H9 (cell line): ENCODE measurements around the gene TTC7B. TPM values are rescaled to one million over a fixed set of nuclear protein-coding genes. Genes with fewer than 3 reads are reported as not detected.

ENCODE experiments used
- DNase-seq: peaks from one replicate; pipeline ENCODE4 v3.0.0-alpha.2; 2017
- H2AFZ ChIP-seq: one replicate; pipeline ENCODE4 v1.6.1; 2013; ENCODE audit warnings: mild to moderate bottlenecking, low read length, control low read depth, moderate library complexity
- H2AK5ac ChIP-seq: 2 replicates; pipeline ENCODE4 v1.6.1; 2013; ENCODE audit warnings: low read length, control low read depth, mixed read lengths; ENCODE audit not compliant: insufficient read length
- H2BK120ac ChIP-seq: one replicate; pipeline ENCODE4 v1.6.1; 2013; ENCODE audit warnings: low read depth, mild to moderate bottlenecking, low read length, control low read depth, inconsistent platforms; ENCODE audit not compliant: poor library complexity, severe bottlenecking
- H2BK12ac ChIP-seq: 2 replicates; pipeline ENCODE4 v1.6.1; 2013; ENCODE audit warnings: low read length, control low read depth, mixed read lengths, low read depth; ENCODE audit not compliant: insufficient read length
- H2BK15ac ChIP-seq: 2 replicates; pipeline ENCODE4 v1.6.1; 2013; ENCODE audit warnings: low read depth, low read length, control low read depth
- H2BK20ac ChIP-seq: one replicate; pipeline ENCODE4 v1.6.1; 2013; ENCODE audit warnings: low read depth, mild to moderate bottlenecking, low read length, control low read depth, inconsistent platforms; ENCODE audit not compliant: poor library complexity, severe bottlenecking
- H2BK5ac ChIP-seq: 2 replicates; pipeline ENCODE4 v1.6.1; 2013; ENCODE audit warnings: low read length, control low read depth, mixed read lengths; ENCODE audit not compliant: insufficient read length
- H3K14ac ChIP-seq: 2 replicates; pipeline ENCODE4 v1.6.1; 2013; ENCODE audit warnings: low read length, control low read depth; ENCODE audit not compliant: insufficient read depth
- H3K18ac ChIP-seq: 2 replicates; pipeline ENCODE4 v1.6.1; 2013; ENCODE audit warnings: low read depth, mild to moderate bottlenecking, mixed read lengths, low read length, control low read depth; ENCODE audit not compliant: insufficient read length
- H3K23ac ChIP-seq: 2 replicates; pipeline ENCODE4 v1.6.1; 2013; ENCODE audit warnings: low read length, control low read depth, mixed read lengths, low read depth; ENCODE audit not compliant: insufficient read length
- H3K23me2 ChIP-seq: 2 replicates; pipeline ENCODE4 v1.6.1; 2013; ENCODE audit warnings: low read depth, mild to moderate bottlenecking, mixed read lengths, low read length, control low read depth; ENCODE audit not compliant: insufficient read length, poor library complexity, severe bottlenecking
- H3K27ac ChIP-seq: 2 replicates; pipeline ENCODE4 v1.5.1; 2013; ENCODE audit warnings: low read length, control low read depth, mixed read lengths, low read depth; ENCODE audit not compliant: insufficient read length
- H3K27me3 ChIP-seq: 2 replicates; pipeline ENCODE4 v1.6.1; 2013; ENCODE audit warnings: low read length, control low read depth, inconsistent platforms; ENCODE audit not compliant: insufficient read depth
- H3K4ac ChIP-seq: 2 replicates; pipeline ENCODE4 v1.6.1; 2013; ENCODE audit warnings: low read depth, mild to moderate bottlenecking, control low read depth, inconsistent platforms, low read length, moderate library complexity
- H3K4me1 ChIP-seq: 2 replicates; pipeline ENCODE4 v1.6.1; 2013; ENCODE audit warnings: low read length, control low read depth, inconsistent platforms; ENCODE audit not compliant: insufficient read depth
- H3K4me2 ChIP-seq: 2 replicates; pipeline ENCODE4 v1.6.1; 2013; ENCODE audit warnings: low read length, control low read depth, mixed read lengths; ENCODE audit not compliant: insufficient read length, insufficient read depth
- H3K56ac ChIP-seq: 2 replicates; pipeline ENCODE4 v1.6.1; 2013; ENCODE audit warnings: low read depth, mild to moderate bottlenecking, mixed read lengths, low read length, control low read depth; ENCODE audit not compliant: insufficient read length
- H3K79me1 ChIP-seq: 2 replicates; pipeline ENCODE4 v1.6.1; 2013; ENCODE audit warnings: low read depth, mild to moderate bottlenecking, moderate library complexity, low read length, control low read depth, inconsistent platforms; ENCODE audit not compliant: insufficient read depth, poor library complexity, severe bottlenecking
- H3K79me2 ChIP-seq: 2 replicates; pipeline ENCODE4 v1.6.1; 2013; ENCODE audit warnings: low read length, control low read depth, inconsistent platforms; ENCODE audit not compliant: insufficient read depth
- H3K9ac ChIP-seq: 2 replicates; pipeline ENCODE4 v1.6.1; 2013; ENCODE audit warnings: low read length, control low read depth, mixed read lengths; ENCODE audit not compliant: insufficient read length; ENCODE audit errors: extremely low read depth
- H3K9me3 ChIP-seq: one replicate; pipeline ENCODE4 v1.6.1; 2013; ENCODE audit warnings: low read depth, low read length, inconsistent platforms; ENCODE audit not compliant: control insufficient read depth
- H3T11ph ChIP-seq: one replicate; pipeline ENCODE4 v1.6.1; 2013; ENCODE audit warnings: mild to moderate bottlenecking, low read length, control low read depth, inconsistent platforms
- H4K20me1 ChIP-seq: one replicate; pipeline ENCODE4 v1.6.1; 2013; ENCODE audit not compliant: control insufficient read depth, insufficient read length, insufficient read depth
- H4K5ac ChIP-seq: 2 replicates; pipeline ENCODE4 v1.6.1; 2013; ENCODE audit warnings: low read depth, mild to moderate bottlenecking, mixed read lengths, low read length, control low read depth; ENCODE audit not compliant: insufficient read length
- H4K8ac ChIP-seq: replicated peaks from 2 replicates; pipeline ENCODE4 v1.6.1; 2013; ENCODE audit warnings: low read length, control low read depth, mixed read lengths, low read depth; ENCODE audit not compliant: insufficient read length
- H4K91ac ChIP-seq: 2 replicates; pipeline ENCODE4 v1.6.1; 2013; ENCODE audit warnings: low read depth, mild to moderate bottlenecking, moderate library complexity, mixed read lengths, low read length, control low read depth; ENCODE audit not compliant: insufficient read length
- H3K27ac Mint-ChIP-seq, 3 experiments: 2 replicates in 2 of 3; 3 replicates in 1 of 3; pipeline ENCODE4 v1.8.0; 2020 to 2021; ENCODE audit warnings: mixed read lengths in 3 of 3, mild to moderate bottlenecking in 1 of 3, moderate library complexity in 1 of 3
- H3K27me3 Mint-ChIP-seq: 2 replicates; pipeline ENCODE4 v1.8.0; 2021; ENCODE audit warnings: low read depth, mild to moderate bottlenecking, moderate library complexity, mixed read lengths
- H3K36me3 Mint-ChIP-seq, 3 experiments: 2 replicates in 2 of 3; 3 replicates in 1 of 3; pipeline ENCODE4 v1.8.0; 2020 to 2021; ENCODE audit warnings: low read depth in 3 of 3, mixed read lengths in 3 of 3; ENCODE audit not compliant: insufficient read depth in 1 of 3
- H3K4me1 Mint-ChIP-seq, 2 experiments: 2 replicates each; pipeline ENCODE4 v1.8.0; 2020; ENCODE audit warnings: mixed read lengths in 2 of 2
- H3K4me3 Mint-ChIP-seq, 2 experiments: 2 replicates in 1 of 2; 3 replicates in 1 of 2; pipeline ENCODE4 v1.8.0; 2020 to 2021; ENCODE audit warnings: mild to moderate bottlenecking in 2 of 2, mixed read lengths in 2 of 2, moderate library complexity in 1 of 2
- H3K9me3 Mint-ChIP-seq, 2 experiments: 2 replicates in 1 of 2; 3 replicates in 1 of 2; pipeline ENCODE4 v1.8.0; 2020; ENCODE audit warnings: mild to moderate bottlenecking in 2 of 2, mixed read lengths in 2 of 2, moderate library complexity in 1 of 2
- WGBS: extraction: QIAGEN DNeasy Blood & Tissue Kit; methylation state at CpG from one replicate; pipeline ENCODE4 v1.1.7; 2013; ENCODE audit warnings: missing lambda C conversion rate, low lambda C conversion rate, mixed read lengths; ENCODE audit not compliant: insufficient read length; ENCODE audit errors: extremely low coverage; 5-methylcytosine and 5-hydroxymethylcytosine counted together
- total RNA-seq: library from RNA; stranded (reverse); gene quantifications from 2 replicates; pipeline ENCODE4 v1.2.1, GENCODE V29; 2021
- TF ChIP-seq, protein P1 (sequence below): fragments of 200-600 bp; sonication (generic); conservative IDR thresholded peaks from 3 replicates; pipeline ENCODE4 v1.8.0; 2021; ENCODE audit warnings: antibody characterized with exemption, mild to moderate bottlenecking

Gene TTC7B
- total RNA-seq, 1 experiment from 2014 or later = 33.7 TPM

DNA sequence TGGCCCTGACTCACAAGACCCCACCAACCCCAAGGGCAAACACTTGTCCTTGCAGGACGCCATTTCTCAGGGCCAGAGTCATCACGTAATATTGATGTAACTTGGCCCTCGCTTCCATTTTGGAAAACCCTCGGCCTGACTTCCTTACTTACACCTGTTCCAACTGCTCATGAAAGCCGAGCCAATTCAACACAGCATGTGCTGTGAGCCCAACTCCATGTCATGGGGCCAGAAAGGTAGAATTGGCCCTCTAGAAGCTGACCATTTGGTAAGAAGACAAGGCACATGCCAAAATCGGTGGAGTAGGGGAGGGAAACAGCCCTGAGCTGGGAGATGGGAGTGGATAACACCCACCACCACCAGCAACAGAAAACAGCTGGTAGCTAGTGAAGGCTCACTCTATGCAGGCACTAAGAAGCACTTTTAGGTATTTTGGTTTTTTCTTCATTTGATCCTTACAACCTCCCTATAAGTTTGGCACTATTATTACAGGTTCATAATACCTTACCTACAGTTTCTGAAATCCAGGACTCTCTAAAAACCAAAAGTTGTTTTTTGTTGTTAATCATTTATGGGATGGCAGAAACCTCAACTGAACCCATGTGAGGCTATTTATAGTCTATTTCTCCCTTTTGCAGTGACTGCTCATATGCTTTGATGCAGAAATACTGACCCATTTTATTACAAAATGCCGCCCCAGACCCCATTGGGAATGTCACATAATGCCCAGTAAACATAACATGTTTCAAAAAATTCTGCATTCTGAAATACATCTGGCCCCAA, 6.5 kb downstream of the TTC7B start:
- Histone ChIP-seq H3K9ac (no peak overlapping the region), H3K4me2 (no peak overlapping the region), H3K23me2 (no peaks in the 10 kb centered on the region), H2BK12ac (no peak overlapping the region), H3T11ph (no peak overlapping the region), H3K79me2 (no peaks in the 10 kb centered on the region), H4K8ac (no peak overlapping the region), H3K27me3 (no peaks in the 10 kb centered on the region), H3K14ac (no peak overlapping the region), H3K27ac (no peak overlapping the region), H4K91ac (no peak overlapping the region), H2AFZ (no peak overlapping the region), H2AK5ac (no peak overlapping the region), H2BK120ac (no peak overlapping the region), H4K5ac (no peak overlapping the region), H2BK20ac (no peak overlapping the region), H3K56ac (no peak overlapping the region), H3K23ac (no peak overlapping the region), H3K4ac (no peak overlapping the region), H3K79me1 (no peaks in the 10 kb centered on the region), H3K9me3 (no peaks in the 10 kb centered on the region), H4K20me1 (no peaks in the 10 kb centered on the region), H3K4me1 (no peaks in the 10 kb centered on the region; the same call in 1 of the 2 replicates), H3K18ac (no peak overlapping the region), H2BK5ac (no peak overlapping the region), H2BK15ac (no peak overlapping the region)
- TF ChIP-seq, protein P1, sequence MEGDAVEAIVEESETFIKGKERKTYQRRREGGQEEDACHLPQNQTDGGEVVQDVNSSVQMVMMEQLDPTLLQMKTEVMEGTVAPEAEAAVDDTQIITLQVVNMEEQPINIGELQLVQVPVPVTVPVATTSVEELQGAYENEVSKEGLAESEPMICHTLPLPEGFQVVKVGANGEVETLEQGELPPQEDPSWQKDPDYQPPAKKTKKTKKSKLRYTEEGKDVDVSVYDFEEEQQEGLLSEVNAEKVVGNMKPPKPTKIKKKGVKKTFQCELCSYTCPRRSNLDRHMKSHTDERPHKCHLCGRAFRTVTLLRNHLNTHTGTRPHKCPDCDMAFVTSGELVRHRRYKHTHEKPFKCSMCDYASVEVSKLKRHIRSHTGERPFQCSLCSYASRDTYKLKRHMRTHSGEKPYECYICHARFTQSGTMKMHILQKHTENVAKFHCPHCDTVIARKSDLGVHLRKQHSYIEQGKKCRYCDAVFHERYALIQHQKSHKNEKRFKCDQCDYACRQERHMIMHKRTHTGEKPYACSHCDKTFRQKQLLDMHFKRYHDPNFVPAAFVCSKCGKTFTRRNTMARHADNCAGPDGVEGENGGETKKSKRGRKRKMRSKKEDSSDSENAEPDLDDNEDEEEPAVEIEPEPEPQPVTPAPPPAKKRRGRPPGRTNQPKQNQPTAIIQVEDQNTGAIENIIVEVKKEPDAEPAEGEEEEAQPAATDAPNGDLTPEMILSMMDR = no peak
- no peak overlapping the region for H3K27ac Mint-ChIP-seq
- DNase-seq = no peak
- H3K4me1 Mint-ChIP-seq = peaks cover 6% of the 10 kb centered on the region in 2 experiments
- H3K9me3 Mint-ChIP-seq = no peaks in the 10 kb centered on the region
- WGBS = no CpG with 5 or more reads among the region's 7 CpGs
- no peak overlapping the region for H3K4me3 Mint-ChIP-seq
- H3K36me3 Mint-ChIP-seq = no peaks in the 10 kb centered on the region
- peaks cover 5% of the 10 kb centered on the region for H3K27me3 Mint-ChIP-seq
